HepG2 (cell line): ENCODE results near the gene NENF. TPM values are rescaled to one million over a fixed set of nuclear protein-coding genes. Genes with fewer than 3 reads are reported as not detected.

Source experiments
- ATAC-seq: fragments of 200-7000 bp; cut with Tn5 transposase; 3 replicates; pipeline ENCODE4 v1.9.1; 2020; ENCODE audit warnings: mild to moderate bottlenecking, moderate library complexity
- BruUV-seq: library from RNA; stranded (reverse); fragments of 400-500 nt; replicated peaks from 2 replicates; lab custom pipeline; 2021; lab: Mats Ljungman, UMichigan
- CTCF ChIA-PET: fragments of 300-600 bp; formaldehyde crosslinking; extraction: SDS; loops from one replicate; lab custom pipeline; 2021; ENCODE audit warnings: low total read pairs, inconsistent platforms, low intra/inter-chr PET ratio; lab: Yijun Ruan, JAX
- POLR2A ChIA-PET: fragments of 350-600 bp; sonication (Branson Sonifier 250); formaldehyde crosslinking; loops from one replicate; lab custom pipeline; 2020; ENCODE audit warnings: antibody characterized with exemption, inconsistent platforms; lab: Yijun Ruan, JAX
- DNase-seq: peaks from one replicate; pipeline ENCODE4 v3.0.0-alpha.2; 2015; ENCODE audit warnings: low spot score
- FAIRE-seq: peaks from 3 replicates; lab custom pipeline; 2011; peaks lifted over from hg19 to GRCh38; lab: Jason Lieb, UNC
- H2AFZ ChIP-seq: one replicate; pipeline ENCODE4 v1.6.1; 2011; ENCODE audit warnings: low read length, inconsistent platforms
- H3K27ac ChIP-seq: fragments of 300-600 bp; 3 replicates; pipeline ENCODE4 v1.8.0; 2011; ENCODE audit warnings: mixed run types, mild to moderate bottlenecking, mixed read lengths, low read length, inconsistent platforms; ENCODE audit not compliant: insufficient read depth; ENCODE audit errors: extremely low read length
- H3K27me3 ChIP-seq, 2 experiments: fragments of 200-600 bp in 1 of 2; 2 replicates in 1 of 2; 3 replicates in 1 of 2; pipeline versions ENCODE4 v1.6.0 to v1.8.0; 2011; ENCODE audit warnings: low read length in 2 of 2, mild to moderate bottlenecking in 2 of 2, moderate library complexity in 2 of 2, inconsistent platforms in 1 of 2; ENCODE audit not compliant: insufficient read depth in 2 of 2, control insufficient read depth in 1 of 2
- H3K36me3 ChIP-seq, 2 experiments: fragments of 200-600 bp in 1 of 2; replicated peaks in 1 of 2; 2 replicates in 1 of 2; 3 replicates in 1 of 2; pipeline versions ENCODE4 v1.5.1 to v1.8.0; 2011; ENCODE audit warnings: low read length in 2 of 2, inconsistent platforms in 1 of 2; ENCODE audit not compliant: insufficient read depth in 2 of 2, control insufficient read depth in 1 of 2
- H3K4me1 ChIP-seq: 2 replicates; pipeline ENCODE4 v1.5.1; 2012; ENCODE audit warnings: low read length, inconsistent platforms; ENCODE audit not compliant: insufficient read depth
- H3K4me2 ChIP-seq: 2 replicates; pipeline ENCODE4 v1.6.0; 2011; ENCODE audit warnings: low read depth, low read length, inconsistent platforms
- H3K4me3 ChIP-seq, 3 experiments: fragments of 200-600 bp in 1 of 3; sonication (generic), shearing (Covaris generic) in 1 of 3; replicated peaks in 1 of 3; 2 replicates each; pipeline ENCODE4 v1.5.1; 2011 to 2016; ENCODE audit warnings: low read length in 3 of 3, inconsistent platforms in 2 of 3, low read depth in 2 of 3, mild to moderate bottlenecking in 2 of 3, control low read depth in 1 of 3, mixed read lengths in 1 of 3; ENCODE audit not compliant: insufficient read depth in 1 of 3
- H3K79me2 ChIP-seq: one replicate; pipeline ENCODE4 v1.6.1; 2011; ENCODE audit warnings: low read length, inconsistent platforms; ENCODE audit not compliant: insufficient read depth
- H3K9ac ChIP-seq: 2 replicates; pipeline ENCODE4 v1.6.0; 2011; ENCODE audit warnings: mild to moderate bottlenecking, low read depth, low read length, inconsistent platforms; ENCODE audit not compliant: insufficient read depth
- H3K9me3 ChIP-seq: 2 replicates; pipeline ENCODE4 v1.5.1; 2012; ENCODE audit warnings: mild to moderate bottlenecking, low read length
- H4K20me1 ChIP-seq: 2 replicates; pipeline ENCODE4 v1.6.0; 2011; ENCODE audit warnings: inconsistent platforms, mild to moderate bottlenecking, low read length, moderate library complexity; ENCODE audit not compliant: insufficient read depth
- ATAD3A ChIP-seq: sonication (generic); formaldehyde crosslinking; IDR thresholded peaks from 2 replicates; pipeline ENCODE4 v1.4.0; 2020; ENCODE audit warnings: missing genetic modification reagents
- FOSL2 ChIP-seq: sonication (generic); formaldehyde crosslinking; IDR thresholded peaks from 2 replicates; pipeline ENCODE4 v1.4.0; 2020; ENCODE audit warnings: missing genetic modification reagents
- FOXJ3 ChIP-seq: sonication (generic); formaldehyde crosslinking; IDR thresholded peaks from 2 replicates; pipeline ENCODE4 v1.4.0; 2020; ENCODE audit warnings: missing genetic modification reagents, mild to moderate bottlenecking, borderline replicate concordance
- POLR2AphosphoS5 ChIP-seq: IDR thresholded peaks from 2 replicates; pipeline ENCODE4 v1.6.1; 2012; ENCODE audit warnings: low read depth, low read length
- RFX3 ChIP-seq: IDR thresholded peaks from 2 replicates; pipeline ENCODE4 v1.6.1; 2016; ENCODE audit warnings: missing biosample characterization, missing genetic modification reagents
- TBP ChIP-seq: sonication (generic); formaldehyde crosslinking; IDR thresholded peaks from 2 replicates; pipeline ENCODE4 v1.5.0; 2020; ENCODE audit warnings: missing genetic modification reagents
- ZNF326 ChIP-seq: sonication (generic); formaldehyde crosslinking; IDR thresholded peaks from 2 replicates; pipeline ENCODE4 v1.4.0; 2020; ENCODE audit warnings: missing genetic modification reagents, borderline replicate concordance
- ZNF547 ChIP-seq: sonication (generic); formaldehyde crosslinking; IDR thresholded peaks from 2 replicates; pipeline ENCODE4 v1.5.1; 2020; ENCODE audit warnings: mild to moderate bottlenecking, missing genetic modification reagents
- whole genome bisulfite sequencing: methylation state at CpG from one replicate; pipeline ENCODE4 v1.1.6; 2017; ENCODE audit warnings: low lambda C conversion rate; 5-methylcytosine and 5-hydroxymethylcytosine counted together
- in situ Hi-C: cut with HindIII; loops from 2 replicates; pipeline ENCODE4 v1.10.0; 2017; ENCODE audit warnings: low pct_unique_long_range_greater_than_20kb; ENCODE audit not compliant: extremely low pct_ligation_motif_present
- intact Hi-C: fragments of 100-400 bp; cut with micrococcal nuclease; formaldehyde crosslinking; loops from one replicate; pipeline ENCODE4 v1.10.0; 2022; ENCODE audit not compliant: unreplicated experiment
- polyA plus RNA-seq, 8 experiments: library from polyadenylated mRNA; depleted of rRNA in 3 of 8; stranded (reverse) in 7 of 8; unstranded in 1 of 8; fragments of >200 nt; fragmentation: Illumina TruSeq in 4 of 8; extraction: Trizol in 4 of 8; gene quantifications; 2 replicates each; pipeline versions ENCODE4 v1.2.1 to v1.2.3, GENCODE V29; 2011 to 2016; ENCODE audit warnings: low read depth in 4 of 8, missing spikeins in 1 of 8, mixed read lengths in 1 of 8; ENCODE audit not compliant: insufficient read depth in 1 of 8
- total RNA-seq, 5 experiments: library from RNA; depleted of rRNA; stranded (reverse); fragments of >200 nt; fragmentation: Illumina TruSeq; extraction: Trizol; gene quantifications; 2 replicates each; pipeline ENCODE4 v1.2.3, GENCODE V29; 2016; ENCODE audit warnings: low read depth in 1 of 5
- TF ChIP-seq, protein P1 (sequence below): sonication (generic); formaldehyde crosslinking; IDR thresholded peaks from 2 replicates; pipeline ENCODE4 v1.8.1; 2023; ENCODE audit warnings: mild to moderate bottlenecking, moderate library complexity, missing genetic modification reagents
- TF ChIP-seq, protein P2 (sequence below): sonication (generic); formaldehyde crosslinking; IDR thresholded peaks from 2 replicates; pipeline ENCODE4 v1.8.0; 2022; ENCODE audit warnings: missing genetic modification reagents, low read depth, mild to moderate bottlenecking, borderline replicate concordance
- TF ChIP-seq, protein P3 (sequence below): sonication (generic); formaldehyde crosslinking; IDR thresholded peaks from 2 replicates; pipeline ENCODE4 v1.4.0; 2020; ENCODE audit warnings: mild to moderate bottlenecking, missing genetic modification reagents
- TF ChIP-seq, protein P4 (sequence below): IDR thresholded peaks from 2 replicates; pipeline ENCODE4 v1.4.0; 2020; ENCODE audit warnings: mild to moderate bottlenecking, missing genetic modification reagents
- TF ChIP-seq, protein P5 (sequence below): sonication (generic); formaldehyde crosslinking; IDR thresholded peaks from 2 replicates; pipeline ENCODE4 v1.4.0; 2020; ENCODE audit warnings: low read depth, mild to moderate bottlenecking, missing genetic modification reagents
- TF ChIP-seq, protein P6 (sequence below): sonication (generic); formaldehyde crosslinking; IDR thresholded peaks from 2 replicates; pipeline ENCODE4 v1.4.0; 2020; ENCODE audit warnings: missing genetic modification reagents

Gene NENF
- total and polyA plus RNA-seq, 2 of the 13 experiments (the other 11 are each of a cell fraction or from before 2014, with no cell fraction given): 31.7 to 40.4 TPM

DNA sequence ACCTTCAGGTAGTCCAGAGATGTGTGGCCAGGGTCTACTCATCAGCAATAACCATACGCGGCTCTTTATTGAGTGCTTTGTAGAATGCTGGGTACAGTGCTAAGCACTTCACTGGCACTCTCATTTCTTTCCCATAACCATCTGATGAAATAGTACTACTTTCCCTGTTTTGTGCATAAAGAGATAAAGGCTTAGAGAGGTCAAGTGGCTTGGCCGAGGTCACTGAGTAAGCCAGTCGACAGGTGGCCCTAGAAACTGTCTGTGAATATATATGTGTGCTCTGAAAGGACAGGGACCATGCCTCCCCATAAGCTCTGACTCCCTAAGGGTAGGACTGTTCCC, 52.8 kb downstream of the NENF start (continued):
- no peak for TF ChIP-seq TBP (CRISPR knock-in tag)
- TF ChIP-seq, protein P1, sequence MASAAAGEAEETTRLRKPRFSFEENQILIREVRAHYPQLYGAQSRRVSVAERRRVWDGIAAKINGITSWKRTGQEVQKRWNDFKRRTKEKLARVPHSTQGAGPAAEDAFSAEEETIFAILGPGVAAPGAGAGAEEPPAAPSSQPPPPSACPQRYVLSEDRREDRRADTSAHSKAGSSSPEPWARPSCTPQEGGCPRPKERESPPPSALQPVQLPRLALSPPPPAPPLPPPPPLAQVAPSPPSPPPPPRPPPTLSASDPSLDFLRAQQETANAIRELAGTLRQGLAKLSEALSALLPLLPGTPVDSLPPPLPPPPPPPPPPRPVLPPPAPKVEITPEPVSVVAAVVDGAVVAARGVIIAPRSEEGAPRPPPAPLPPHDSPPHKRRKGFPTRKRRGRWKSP: no peak
- no peak for TF ChIP-seq ATAD3A (CRISPR knock-in tag)
- no peak for TF ChIP-seq ZNF547
- TF ChIP-seq, protein P2, sequence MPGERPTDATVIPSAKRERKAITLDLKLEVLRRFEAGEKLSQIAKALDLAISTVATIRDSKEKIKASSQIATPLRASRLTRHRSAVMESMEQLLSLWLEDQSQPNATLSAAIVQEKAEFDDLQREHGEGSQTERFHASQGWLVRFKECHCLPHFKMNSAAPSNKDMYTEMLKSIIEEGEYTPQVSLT: no peak

DNA sequence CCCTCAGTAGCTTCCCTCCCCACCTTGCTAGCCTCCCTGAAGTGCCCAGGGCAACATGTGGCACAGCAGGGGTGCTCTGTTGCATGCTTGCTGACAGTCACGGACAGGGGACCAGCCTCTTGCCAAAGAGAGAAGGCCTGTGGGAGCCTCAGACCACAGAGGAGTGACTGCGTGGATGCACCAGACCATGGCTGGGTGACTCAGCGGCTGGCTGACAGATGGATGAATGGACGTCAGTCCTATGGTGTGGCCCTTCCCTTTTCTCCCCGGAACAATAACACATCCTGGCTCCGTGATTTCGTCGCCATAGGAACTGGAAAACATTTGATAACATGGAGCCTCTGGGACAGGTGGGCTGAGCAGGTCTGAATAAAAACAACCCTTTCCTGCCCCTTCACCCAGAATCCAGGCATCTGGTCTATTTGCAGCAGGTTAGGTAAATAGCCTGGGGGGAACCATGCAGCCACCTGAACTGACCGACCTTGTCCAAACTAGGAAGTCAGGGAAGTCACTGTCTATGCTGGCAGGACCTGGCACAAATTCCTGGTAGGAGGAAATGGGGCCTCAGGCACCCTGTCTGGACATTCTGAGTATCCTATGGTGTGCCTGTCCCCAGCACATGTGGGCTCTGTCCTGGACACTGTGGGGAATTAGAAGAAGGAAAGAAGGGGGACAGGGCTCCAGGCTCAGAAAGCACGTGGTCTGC, 53.3 kb downstream of the NENF start:
- H3K9me3 ChIP-seq: no peaks in the 10 kb centered on the region
- FAIRE-seq (no peak), DNase-seq (peak; percentile 71), ATAC-seq (peak; percentile 87)
- peaks cover 0 to 7% of the 10 kb centered on the region in 2 experiments; a peak in 1 of 5 replicates for H3K27me3 ChIP-seq
- peak overlapping the region; percentile 56 for H3K4me2 ChIP-seq
- no TSS peak for BruUV-seq
- H3K4me3 ChIP-seq: peak overlapping the region in 1 of 3 experiments; percentile 22; a peak in 1 of 6 replicates
- in situ Hi-C loops: no loop called here
- H3K27ac ChIP-seq: no peak overlapping the region
- H2AFZ ChIP-seq: no peak overlapping the region
- H3K36me3 ChIP-seq: no peaks in the 10 kb centered on the region
- ChIA-PET CTCF (no interaction called here), POLR2A (no interaction called here)
- no peaks in the 10 kb centered on the region for H4K20me1 ChIP-seq
- H3K79me2 ChIP-seq: no peaks in the 10 kb centered on the region
- intact Hi-C loops: loop anchor here (10.0 kb wide), 1 partner anchor 79 kb away; no protein-coding TSS in a partner anchor
- 0% methylated on average over 4 of the region's 10 CpGs for WGBS
- H3K4me1 ChIP-seq: peaks cover 27% of the 10 kb centered on the region
- H3K9ac ChIP-seq: peak overlapping the region; percentile 24; the same call in 1 of the 2 replicates
- TF ChIP-seq RFX3 (CRISPR knock-in tag) (peak; percentile 64), ZNF326 (CRISPR knock-in tag) (no peak), POLR2AphosphoS5 (no peak), FOSL2 (CRISPR knock-in tag) (peak; percentile 61), FOXJ3 (CRISPR knock-in tag) (no peak)
- TF ChIP-seq, protein P3, sequence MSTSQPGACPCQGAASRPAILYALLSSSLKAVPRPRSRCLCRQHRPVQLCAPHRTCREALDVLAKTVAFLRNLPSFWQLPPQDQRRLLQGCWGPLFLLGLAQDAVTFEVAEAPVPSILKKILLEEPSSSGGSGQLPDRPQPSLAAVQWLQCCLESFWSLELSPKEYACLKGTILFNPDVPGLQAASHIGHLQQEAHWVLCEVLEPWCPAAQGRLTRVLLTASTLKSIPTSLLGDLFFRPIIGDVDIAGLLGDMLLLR (CRISPR knock-in tag): no peak
- TF ChIP-seq, protein P4, sequence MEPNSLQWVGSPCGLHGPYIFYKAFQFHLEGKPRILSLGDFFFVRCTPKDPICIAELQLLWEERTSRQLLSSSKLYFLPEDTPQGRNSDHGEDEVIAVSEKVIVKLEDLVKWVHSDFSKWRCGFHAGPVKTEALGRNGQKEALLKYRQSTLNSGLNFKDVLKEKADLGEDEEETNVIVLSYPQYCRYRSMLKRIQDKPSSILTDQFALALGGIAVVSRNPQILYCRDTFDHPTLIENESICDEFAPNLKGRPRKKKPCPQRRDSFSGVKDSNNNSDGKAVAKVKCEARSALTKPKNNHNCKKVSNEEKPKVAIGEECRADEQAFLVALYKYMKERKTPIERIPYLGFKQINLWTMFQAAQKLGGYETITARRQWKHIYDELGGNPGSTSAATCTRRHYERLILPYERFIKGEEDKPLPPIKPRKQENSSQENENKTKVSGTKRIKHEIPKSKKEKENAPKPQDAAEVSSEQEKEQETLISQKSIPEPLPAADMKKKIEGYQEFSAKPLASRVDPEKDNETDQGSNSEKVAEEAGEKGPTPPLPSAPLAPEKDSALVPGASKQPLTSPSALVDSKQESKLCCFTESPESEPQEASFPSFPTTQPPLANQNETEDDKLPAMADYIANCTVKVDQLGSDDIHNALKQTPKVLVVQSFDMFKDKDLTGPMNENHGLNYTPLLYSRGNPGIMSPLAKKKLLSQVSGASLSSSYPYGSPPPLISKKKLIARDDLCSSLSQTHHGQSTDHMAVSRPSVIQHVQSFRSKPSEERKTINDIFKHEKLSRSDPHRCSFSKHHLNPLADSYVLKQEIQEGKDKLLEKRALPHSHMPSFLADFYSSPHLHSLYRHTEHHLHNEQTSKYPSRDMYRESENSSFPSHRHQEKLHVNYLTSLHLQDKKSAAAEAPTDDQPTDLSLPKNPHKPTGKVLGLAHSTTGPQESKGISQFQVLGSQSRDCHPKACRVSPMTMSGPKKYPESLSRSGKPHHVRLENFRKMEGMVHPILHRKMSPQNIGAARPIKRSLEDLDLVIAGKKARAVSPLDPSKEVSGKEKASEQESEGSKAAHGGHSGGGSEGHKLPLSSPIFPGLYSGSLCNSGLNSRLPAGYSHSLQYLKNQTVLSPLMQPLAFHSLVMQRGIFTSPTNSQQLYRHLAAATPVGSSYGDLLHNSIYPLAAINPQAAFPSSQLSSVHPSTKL (CRISPR knock-in tag): peak; percentile 16; the same call in 1 of the 2 replicates
- TF ChIP-seq, protein P5, sequence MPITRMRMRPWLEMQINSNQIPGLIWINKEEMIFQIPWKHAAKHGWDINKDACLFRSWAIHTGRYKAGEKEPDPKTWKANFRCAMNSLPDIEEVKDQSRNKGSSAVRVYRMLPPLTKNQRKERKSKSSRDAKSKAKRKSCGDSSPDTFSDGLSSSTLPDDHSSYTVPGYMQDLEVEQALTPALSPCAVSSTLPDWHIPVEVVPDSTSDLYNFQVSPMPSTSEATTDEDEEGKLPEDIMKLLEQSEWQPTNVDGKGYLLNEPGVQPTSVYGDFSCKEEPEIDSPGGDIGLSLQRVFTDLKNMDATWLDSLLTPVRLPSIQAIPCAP (CRISPR knock-in tag): no peak
- TF ChIP-seq, protein P6, sequence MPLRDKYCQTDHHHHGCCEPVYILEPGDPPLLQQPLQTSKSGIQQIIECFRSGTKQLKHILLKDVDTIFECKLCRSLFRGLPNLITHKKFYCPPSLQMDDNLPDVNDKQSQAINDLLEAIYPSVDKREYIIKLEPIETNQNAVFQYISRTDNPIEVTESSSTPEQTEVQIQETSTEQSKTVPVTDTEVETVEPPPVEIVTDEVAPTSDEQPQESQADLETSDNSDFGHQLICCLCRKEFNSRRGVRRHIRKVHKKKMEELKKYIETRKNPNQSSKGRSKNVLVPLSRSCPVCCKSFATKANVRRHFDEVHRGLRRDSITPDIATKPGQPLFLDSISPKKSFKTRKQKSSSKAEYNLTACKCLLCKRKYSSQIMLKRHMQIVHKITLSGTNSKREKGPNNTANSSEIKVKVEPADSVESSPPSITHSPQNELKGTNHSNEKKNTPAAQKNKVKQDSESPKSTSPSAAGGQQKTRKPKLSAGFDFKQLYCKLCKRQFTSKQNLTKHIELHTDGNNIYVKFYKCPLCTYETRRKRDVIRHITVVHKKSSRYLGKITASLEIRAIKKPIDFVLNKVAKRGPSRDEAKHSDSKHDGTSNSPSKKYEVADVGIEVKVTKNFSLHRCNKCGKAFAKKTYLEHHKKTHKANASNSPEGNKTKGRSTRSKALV (CRISPR knock-in tag): no peak
